SK-N-SH treated with all-trans-retinoic acid at 6 μM for 48 hours (cell line): ENCODE measurements around the gene LGI2.
"Not testable (repeated sequence)": the region's sequence is repeated elsewhere in the genome, so short reads cannot be mapped to it uniquely, and the experiment has no call there.

Experiments used
- ATAC-seq: fragments of 200-7000 bp; cut with Tn5 transposase; 3 replicates; pipeline ENCODE4 v1.9.1; 2020; ENCODE audit warnings: mild to moderate bottlenecking, moderate library complexity
- ARNTL ChIP-seq: fragments of 450-650 bp; formaldehyde crosslinking; IDR thresholded peaks from 2 replicates; pipeline ENCODE4 v1.5.0; 2020; ENCODE audit warnings: low read depth, mild to moderate bottlenecking, moderate library complexity, borderline replicate concordance
- CREB5 ChIP-seq: fragments of 250-450 bp; sonication (Bioruptor Pico); IDR thresholded peaks from 2 replicates; pipeline ENCODE4 v1.5.1; 2020; ENCODE audit warnings: low read depth, mild to moderate bottlenecking, moderate library complexity
- CSDC2 ChIP-seq: fragments of 250-450 bp; sonication (Bioruptor Pico); IDR thresholded peaks from 2 replicates; pipeline ENCODE4 v1.5.0; 2020; ENCODE audit warnings: mild to moderate bottlenecking, moderate library complexity
- ESRRG ChIP-seq: fragments of 250-450 bp; sonication (Bioruptor Pico); IDR thresholded peaks from 2 replicates; pipeline ENCODE4 v1.6.1; 2021; ENCODE audit warnings: mild to moderate bottlenecking
- GLIS3 ChIP-seq: fragments of 250-450 bp; sonication (Bioruptor Pico); IDR thresholded peaks from 2 replicates; pipeline ENCODE4 v1.5.0; 2020; ENCODE audit warnings: mild to moderate bottlenecking, moderate library complexity
- ISL1 ChIP-seq: fragments of 250-450 bp; sonication (Bioruptor Pico); IDR thresholded peaks from 2 replicates; pipeline ENCODE4 v2.1.2; 2022; ENCODE audit warnings: mild to moderate bottlenecking, moderate library complexity
- OSR1 ChIP-seq: fragments of 250-450 bp; sonication (Bioruptor Pico); IDR thresholded peaks from 2 replicates; pipeline ENCODE4 v1.8.0; 2022; ENCODE audit warnings: moderate library complexity, mild to moderate bottlenecking, inconsistent platforms
- PPARA ChIP-seq: fragments of 250-450 bp; sonication (Bioruptor Pico); IDR thresholded peaks from 2 replicates; pipeline ENCODE4 v1.5.0; 2020; ENCODE audit warnings: mild to moderate bottlenecking, borderline replicate concordance
- RARB ChIP-seq: fragments of 250-450 bp; sonication (Bioruptor Pico); IDR thresholded peaks from 2 replicates; pipeline ENCODE4 v1.8.0; 2021; ENCODE audit warnings: mild to moderate bottlenecking, moderate library complexity
- SNAI2 ChIP-seq: fragments of 250-450 bp; sonication (Bioruptor Pico); IDR thresholded peaks from 2 replicates; pipeline ENCODE4 v1.5.0; 2020; ENCODE audit warnings: mild to moderate bottlenecking, moderate library complexity
- TCF4 ChIP-seq: fragments of 250-450 bp; sonication (Bioruptor Pico); IDR thresholded peaks from 2 replicates; pipeline ENCODE4 v1.8.0; 2021; ENCODE audit warnings: mild to moderate bottlenecking, moderate library complexity, borderline replicate concordance
- TOX ChIP-seq: fragments of 250-450 bp; sonication (Bioruptor Pico); IDR thresholded peaks from 2 replicates; pipeline ENCODE4 v1.8.0; 2021; ENCODE audit warnings: mild to moderate bottlenecking, moderate library complexity, borderline replicate concordance
- ZC3H10 ChIP-seq: fragments of 250-450 bp; sonication (Bioruptor Pico); IDR thresholded peaks from 2 replicates; pipeline ENCODE4 v1.5.1; 2021; ENCODE audit warnings: mild to moderate bottlenecking, moderate library complexity
- ZFP3 ChIP-seq: fragments of 250-450 bp; sonication (Bioruptor Pico); IDR thresholded peaks from 2 replicates; pipeline ENCODE4 v1.5.0; 2020; ENCODE audit warnings: mild to moderate bottlenecking, moderate library complexity
- ZFP30 ChIP-seq: fragments of 450-650 bp; formaldehyde crosslinking; IDR thresholded peaks from 2 replicates; pipeline ENCODE4 v1.5.0; 2022; ENCODE audit warnings: mild to moderate bottlenecking, moderate library complexity
- ZNF565 ChIP-seq: fragments of 450-650 bp; formaldehyde crosslinking; conservative IDR thresholded peaks from 2 replicates; pipeline ENCODE4 v1.5.0; 2020; ENCODE audit warnings: low read depth, mild to moderate bottlenecking, moderate library complexity
- ZNF70 ChIP-seq: fragments of 450-650 bp; formaldehyde crosslinking; IDR thresholded peaks from 2 replicates; pipeline ENCODE4 v1.5.0; 2020; ENCODE audit warnings: mild to moderate bottlenecking, moderate library complexity
- ZNF8 ChIP-seq: fragments of 450-650 bp; formaldehyde crosslinking; IDR thresholded peaks from 2 replicates; pipeline ENCODE4 v1.5.0; 2020; ENCODE audit warnings: mild to moderate bottlenecking, moderate library complexity
- TF ChIP-seq, protein P1 (sequence below): fragments of 250-450 bp; sonication (Bioruptor Pico); IDR thresholded peaks from 2 replicates; pipeline ENCODE4 v1.5.1; 2021; ENCODE audit warnings: mild to moderate bottlenecking, moderate library complexity
- TF ChIP-seq, protein P2 (sequence below): fragments of 250-450 bp; sonication (Bioruptor Pico); IDR thresholded peaks from 2 replicates; pipeline ENCODE4 v1.8.0; 2020; ENCODE audit warnings: mild to moderate bottlenecking, moderate library complexity, borderline replicate concordance

LGI2 gene

GRCh38 chr4:25065431-25065858 lies 34.7 kb upstream of the LGI2 start:
- no peak for TF ChIP-seq ZFP30 (CRISPR knock-in tag)
- no peak for TF ChIP-seq ISL1 (CRISPR knock-in tag)
- TF ChIP-seq CSDC2: no peak
- TF ChIP-seq, protein P1, sequence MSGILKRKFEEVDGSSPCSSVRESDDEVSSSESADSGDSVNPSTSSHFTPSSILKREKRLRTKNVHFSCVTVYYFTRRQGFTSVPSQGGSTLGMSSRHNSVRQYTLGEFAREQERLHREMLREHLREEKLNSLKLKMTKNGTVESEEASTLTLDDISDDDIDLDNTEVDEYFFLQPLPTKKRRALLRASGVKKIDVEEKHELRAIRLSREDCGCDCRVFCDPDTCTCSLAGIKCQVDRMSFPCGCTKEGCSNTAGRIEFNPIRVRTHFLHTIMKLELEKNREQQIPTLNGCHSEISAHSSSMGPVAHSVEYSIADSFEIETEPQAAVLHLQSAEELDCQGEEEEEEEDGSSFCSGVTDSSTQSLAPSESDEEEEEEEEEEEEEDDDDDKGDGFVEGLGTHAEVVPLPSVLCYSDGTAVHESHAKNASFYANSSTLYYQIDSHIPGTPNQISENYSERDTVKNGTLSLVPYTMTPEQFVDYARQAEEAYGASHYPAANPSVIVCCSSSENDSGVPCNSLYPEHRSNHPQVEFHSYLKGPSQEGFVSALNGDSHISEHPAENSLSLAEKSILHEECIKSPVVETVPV (CRISPR knock-in tag): no peak
- TF ChIP-seq ZFP3 (CRISPR knock-in tag): no peak
- no peak for TF ChIP-seq ZNF70
- TF ChIP-seq ZNF565 (CRISPR knock-in tag): no peak
- no peak for TF ChIP-seq ESRRG (CRISPR knock-in tag)
- TF ChIP-seq, protein P2, sequence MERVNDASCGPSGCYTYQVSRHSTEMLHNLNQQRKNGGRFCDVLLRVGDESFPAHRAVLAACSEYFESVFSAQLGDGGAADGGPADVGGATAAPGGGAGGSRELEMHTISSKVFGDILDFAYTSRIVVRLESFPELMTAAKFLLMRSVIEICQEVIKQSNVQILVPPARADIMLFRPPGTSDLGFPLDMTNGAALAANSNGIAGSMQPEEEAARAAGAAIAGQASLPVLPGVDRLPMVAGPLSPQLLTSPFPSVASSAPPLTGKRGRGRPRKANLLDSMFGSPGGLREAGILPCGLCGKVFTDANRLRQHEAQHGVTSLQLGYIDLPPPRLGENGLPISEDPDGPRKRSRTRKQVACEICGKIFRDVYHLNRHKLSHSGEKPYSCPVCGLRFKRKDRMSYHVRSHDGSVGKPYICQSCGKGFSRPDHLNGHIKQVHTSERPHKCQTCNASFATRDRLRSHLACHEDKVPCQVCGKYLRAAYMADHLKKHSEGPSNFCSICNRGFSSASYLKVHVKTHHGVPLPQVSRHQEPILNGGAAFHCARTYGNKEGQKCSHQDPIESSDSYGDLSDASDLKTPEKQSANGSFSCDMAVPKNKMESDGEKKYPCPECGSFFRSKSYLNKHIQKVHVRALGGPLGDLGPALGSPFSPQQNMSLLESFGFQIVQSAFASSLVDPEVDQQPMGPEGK (CRISPR knock-in tag): no peak
- no peak for TF ChIP-seq TCF4 (CRISPR knock-in tag)
- TF ChIP-seq OSR1: no peak
- TF ChIP-seq GLIS3 (CRISPR knock-in tag): no peak
- TF ChIP-seq ZC3H10 (CRISPR knock-in tag): no peak
- no peak for TF ChIP-seq RARB (CRISPR knock-in tag)
- TF ChIP-seq CREB5 (CRISPR knock-in tag): no peak
- no peak for TF ChIP-seq SNAI2 (CRISPR knock-in tag)

GRCh38 chr4:25064447-25064846 lies 33.7 kb upstream of the LGI2 start:
- ATAC-seq: not testable (repeated sequence)

More at GRCh38 chr4:25065431-25065858, 34.7 kb upstream of the LGI2 start:
- ATAC-seq: no peak

- TF ChIP-seq CREB5 (CRISPR knock-in tag) (no peak), ZFP30 (CRISPR knock-in tag) (no peak), ISL1 (CRISPR knock-in tag) (no peak), ZC3H10 (CRISPR knock-in tag) (no peak), TCF4 (CRISPR knock-in tag) (no peak), CSDC2 (no peak), ZNF70 (no peak), TOX (CRISPR knock-in tag) (no peak), PPARA (no peak)
- TF ChIP-seq, protein P2 (CRISPR knock-in tag): no peak
- TF ChIP-seq, protein P1 (CRISPR knock-in tag): no peak
- no peak for ATAC-seq
Measured at GRCh38 chr4:25063116-25063515, 32.4 kb upstream of the LGI2 start.

- ATAC-seq: no peak
- TF ChIP-seq OSR1 (no peak), ZNF8 (CRISPR knock-in tag) (no peak), TOX (CRISPR knock-in tag) (no peak), CSDC2 (no peak), ZC3H10 (CRISPR knock-in tag) (no peak), CREB5 (CRISPR knock-in tag) (no peak), ARNTL (CRISPR knock-in tag) (no peak), RARB (CRISPR knock-in tag) (no peak), TCF4 (CRISPR knock-in tag) (no peak), ZFP3 (CRISPR knock-in tag) (no peak), PPARA (no peak)
- TF ChIP-seq, protein P1 (CRISPR knock-in tag): no peak
- TF ChIP-seq, protein P2 (CRISPR knock-in tag): no peak
Measured at GRCh38 chr4:25062098-25062497, 31.4 kb upstream of the LGI2 start.
